BLaER1 (cell line): Measurements from ENCODE around the gene SCFD2.

Source experiments
- H3K27ac ChIP-seq: shearing (Covaris generic); formaldehyde crosslinking; 2 replicates; pipeline ENCODE4 v1.8.1; 2022
- H3K27me3 ChIP-seq: shearing (Covaris generic); formaldehyde crosslinking; 2 replicates; pipeline ENCODE4 v1.8.1; 2022
- H3K36me3 ChIP-seq: shearing (Covaris generic); formaldehyde crosslinking; 2 replicates; pipeline ENCODE4 v1.8.1; 2022
- H3K4me1 ChIP-seq: shearing (Covaris generic); formaldehyde crosslinking; 2 replicates; pipeline ENCODE4 v1.8.1; 2022
- H3K4me2 ChIP-seq: shearing (Covaris generic); formaldehyde crosslinking; 2 replicates; pipeline ENCODE4 v1.8.1; 2022
- H3K4me3 ChIP-seq: shearing (Covaris generic); formaldehyde crosslinking; 2 replicates; pipeline ENCODE4 v1.8.1; 2022
- H3K9ac ChIP-seq: shearing (Covaris generic); formaldehyde crosslinking; 2 replicates; pipeline ENCODE4 v1.8.1; 2022
- H3K9me3 ChIP-seq: shearing (Covaris generic); formaldehyde crosslinking; 2 replicates; pipeline ENCODE4 v1.8.1; 2022
- H4K20me1 ChIP-seq: shearing (Covaris generic); formaldehyde crosslinking; 2 replicates; pipeline ENCODE4 v1.8.1; 2022
- Cebpa-rat ChIP-seq: shearing (Covaris generic); IDR thresholded peaks from 2 replicates; pipeline ENCODE4 v1.8.1; 2022

Gene SCFD2

DNA sequence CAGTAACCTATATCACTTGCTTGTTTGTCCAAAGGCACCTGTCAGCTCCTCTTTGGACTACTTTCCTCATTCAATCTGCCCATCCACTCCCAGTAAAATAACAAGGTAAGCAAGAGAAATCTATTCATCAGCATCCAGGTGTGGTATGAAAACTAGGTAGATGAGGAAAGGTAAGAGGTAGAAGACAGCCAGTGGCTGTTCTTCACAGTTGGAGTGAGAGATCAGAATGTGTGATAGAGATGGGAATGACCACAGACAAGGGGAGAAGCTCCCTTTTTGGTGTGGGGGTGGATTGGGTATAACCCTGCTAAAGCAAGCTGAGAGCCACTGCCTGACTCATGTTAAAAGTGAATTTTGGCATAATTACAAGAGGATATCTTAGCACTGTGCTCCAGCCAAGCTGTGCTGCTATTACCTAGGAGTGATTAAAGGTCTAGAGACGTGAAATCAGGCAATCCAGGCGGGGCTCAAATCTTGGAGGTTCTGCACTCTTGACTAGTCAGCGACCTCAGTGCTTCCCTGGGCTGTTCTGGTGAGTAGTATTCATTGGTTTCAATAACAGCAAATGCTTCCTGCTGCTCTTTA, 531.8 kb downstream of the SCFD2 start:
- Histone ChIP-seq H3K4me1 (no peaks in the 10 kb centered on the region), H3K4me3 (no peak overlapping the region)

DNA sequence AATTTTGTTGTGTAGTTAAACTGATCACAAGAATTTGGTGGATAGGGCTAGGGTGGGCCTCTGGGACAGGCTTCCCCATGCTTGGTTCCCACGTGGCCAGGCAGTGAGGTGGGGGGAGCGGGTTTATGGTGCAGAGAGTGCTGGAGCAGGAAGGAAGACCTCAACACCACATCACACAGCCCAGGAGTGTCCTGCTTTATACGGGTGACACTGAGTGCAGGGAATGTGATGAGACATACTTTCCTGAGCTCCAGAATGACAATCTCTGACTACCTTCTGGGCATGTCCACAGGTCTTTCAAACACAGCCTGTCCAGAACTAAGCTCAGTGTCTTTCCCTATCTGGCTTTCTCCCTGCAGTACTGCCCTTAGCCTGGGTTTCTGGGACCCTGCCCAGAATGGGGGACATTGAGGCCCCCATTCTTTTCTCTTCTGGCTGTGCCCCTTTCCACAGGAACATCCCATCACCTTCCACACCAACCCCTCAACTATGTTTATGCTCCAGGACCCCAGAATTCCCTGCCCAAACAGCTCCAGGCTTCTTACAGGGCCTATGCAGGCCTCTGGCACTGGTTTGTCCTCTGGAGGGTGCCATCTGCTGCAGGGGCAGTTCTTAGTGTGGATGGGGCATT, 540.3 kb downstream of the SCFD2 start:
- Histone ChIP-seq H3K27me3 (no peaks in the 10 kb centered on the region), H3K27ac (no peak overlapping the region), H4K20me1 (no peaks in the 10 kb centered on the region), H3K9me3 (no peaks in the 10 kb centered on the region), H3K36me3 (no peaks in the 10 kb centered on the region), H3K4me2 (peak overlapping the region; percentile 26), H3K4me1 (peaks cover 10% of the 10 kb centered on the region), H3K4me3 (no peak overlapping the region), H3K9ac (no peak overlapping the region)
- no peak for TF ChIP-seq Cebpa-rat

More for the DNA sequence above, 531.8 kb downstream of the SCFD2 start:
- H3K4me2 ChIP-seq: no peak overlapping the region
- H3K36me3 ChIP-seq: no peaks in the 10 kb centered on the region
- H3K27ac ChIP-seq: no peak overlapping the region
- no peak for TF ChIP-seq Cebpa-rat
- no peak overlapping the region for H3K9ac ChIP-seq
- no peaks in the 10 kb centered on the region for H3K27me3 ChIP-seq
- H3K9me3 ChIP-seq: no peaks in the 10 kb centered on the region
- H4K20me1 ChIP-seq: no peaks in the 10 kb centered on the region

- H3K27ac ChIP-seq: no peak overlapping the region
- TF ChIP-seq Cebpa-rat: no peak
- H4K20me1 ChIP-seq: no peaks in the 10 kb centered on the region
- H3K36me3 ChIP-seq: no peaks in the 10 kb centered on the region
- no peak overlapping the region for H3K9ac ChIP-seq
- H3K4me1 ChIP-seq: peaks cover 10% of the 10 kb centered on the region
- peak overlapping the region; percentile 26 for H3K4me2 ChIP-seq
- no peaks in the 10 kb centered on the region for H3K27me3 ChIP-seq
- H3K4me3 ChIP-seq: no peak overlapping the region
- H3K9me3 ChIP-seq: no peaks in the 10 kb centered on the region
Measured at GRCh38 chr4:52824603-52825459, 541.0 kb downstream of the SCFD2 start.

- H3K27ac ChIP-seq: no peak overlapping the region
Measured at GRCh38 chr4:52824270-52824602, 541.6 kb downstream of the SCFD2 start.

DNA sequence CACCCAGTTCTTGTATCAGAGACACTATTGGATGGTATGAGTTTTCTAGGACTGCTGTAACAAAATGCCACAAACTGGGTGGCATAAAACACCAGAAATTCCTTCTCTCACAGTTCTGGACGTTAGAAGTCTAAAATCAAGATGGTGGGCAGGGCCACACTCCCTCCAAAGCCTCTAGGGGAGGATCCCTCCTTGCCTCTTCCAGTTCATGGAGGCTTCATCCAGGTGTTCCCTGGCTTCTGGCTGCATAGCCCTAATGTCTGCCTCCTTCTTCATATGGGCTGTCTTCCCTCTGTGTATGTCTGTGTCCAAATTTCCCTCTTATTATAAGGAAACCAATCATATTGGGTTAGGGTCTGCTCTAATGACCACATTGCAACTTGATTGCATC, 542.2 kb downstream of the SCFD2 start:
- no peak overlapping the region for H3K27ac ChIP-seq
- H3K36me3 ChIP-seq: no peaks in the 10 kb centered on the region
- peaks cover 10% of the 10 kb centered on the region for H3K4me1 ChIP-seq
- TF ChIP-seq Cebpa-rat: no peak
- no peaks in the 10 kb centered on the region for H3K9me3 ChIP-seq
- no peak overlapping the region for H3K4me3 ChIP-seq
- no peaks in the 10 kb centered on the region for H4K20me1 ChIP-seq
- no peak overlapping the region for H3K4me2 ChIP-seq
- H3K27me3 ChIP-seq: no peaks in the 10 kb centered on the region
- no peak overlapping the region for H3K9ac ChIP-seq

More at GRCh38 chr4:52824270-52824602, 541.6 kb downstream of the SCFD2 start:
- H3K36me3 ChIP-seq: no peaks in the 10 kb centered on the region
- H3K4me3 ChIP-seq: no peak overlapping the region
- TF ChIP-seq Cebpa-rat: no peak
- H3K9me3 ChIP-seq: no peaks in the 10 kb centered on the region
- peaks cover 10% of the 10 kb centered on the region for H3K4me1 ChIP-seq
- H4K20me1 ChIP-seq: no peaks in the 10 kb centered on the region
- no peaks in the 10 kb centered on the region for H3K27me3 ChIP-seq
- H3K9ac ChIP-seq: no peak overlapping the region
- no peak overlapping the region for H3K4me2 ChIP-seq
